HS-5 (cell line): ENCODE data around the gene ZBTB32.
A peak's percentile ranks its signal among the peaks of the same experiment; 100 is the strongest.

Experiments used
- DNase-seq: peaks from one replicate; pipeline ENCODE4 v3.0.0-alpha.2; 2012; ENCODE audit warnings: low read depth

ZBTB32 gene

DNA sequence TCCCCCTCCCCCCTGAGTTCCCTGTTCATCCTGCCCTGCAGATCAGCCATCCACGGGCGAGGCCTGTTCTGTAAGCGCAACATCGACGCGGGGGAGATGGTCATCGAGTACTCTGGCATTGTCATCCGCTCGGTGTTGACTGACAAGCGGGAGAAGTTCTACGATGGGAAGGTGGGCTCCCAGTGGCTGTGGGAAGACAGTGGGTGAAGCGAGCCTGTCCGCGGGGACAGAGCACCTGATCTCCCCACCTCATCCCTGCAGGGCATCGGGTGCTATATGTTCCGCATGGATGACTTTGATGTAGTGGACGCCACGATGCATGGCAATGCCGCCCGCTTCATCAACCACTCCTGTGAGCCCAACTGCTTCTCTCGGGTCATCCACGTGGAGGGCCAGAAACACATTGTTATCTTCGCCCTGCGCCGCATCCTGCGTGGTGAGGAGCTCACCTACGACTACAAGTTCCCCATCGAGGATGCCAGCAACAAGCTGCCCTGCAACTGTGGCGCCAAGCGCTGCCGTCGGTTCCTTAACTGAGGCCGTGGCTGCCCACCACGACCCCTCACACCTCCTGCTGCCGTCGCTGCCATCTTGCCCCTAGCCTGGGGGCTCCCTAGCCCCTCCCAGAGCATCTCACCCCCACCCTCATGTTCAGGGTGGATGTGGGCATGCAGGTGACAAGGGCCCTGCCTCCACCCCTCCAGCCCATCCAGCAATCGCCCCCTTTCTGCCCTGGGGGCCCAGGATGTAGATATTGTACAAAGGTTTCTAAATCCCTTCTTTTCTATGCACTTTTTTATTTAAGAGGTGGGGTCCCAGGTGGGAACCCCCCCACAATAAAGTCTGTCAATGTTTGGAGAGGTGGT, 33.9 kb downstream of the ZBTB32 start:
- no peak for DNase-seq

DNA sequence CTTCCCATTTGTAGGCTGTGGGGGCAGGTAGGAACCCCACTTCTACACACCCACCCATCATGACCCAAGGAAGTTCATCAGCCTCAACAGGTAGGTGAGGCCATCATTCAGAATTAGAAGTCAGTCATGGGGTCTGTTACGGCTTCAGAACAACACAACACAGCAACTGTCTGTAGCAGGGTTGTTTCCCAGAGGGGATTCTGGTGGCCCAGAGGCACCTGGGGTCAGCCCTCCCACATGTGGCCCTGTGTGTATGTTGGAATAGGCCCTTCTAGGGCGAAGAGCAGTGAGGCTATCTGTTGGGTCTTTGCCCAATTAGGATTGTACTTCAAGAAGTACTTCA, 34.5 kb downstream of the ZBTB32 start:
- no peak for DNase-seq

- DNase-seq = no peak
Measured at GRCh38 chr19:35739275-35740107, 35.1 kb downstream of the ZBTB32 start.

DNA sequence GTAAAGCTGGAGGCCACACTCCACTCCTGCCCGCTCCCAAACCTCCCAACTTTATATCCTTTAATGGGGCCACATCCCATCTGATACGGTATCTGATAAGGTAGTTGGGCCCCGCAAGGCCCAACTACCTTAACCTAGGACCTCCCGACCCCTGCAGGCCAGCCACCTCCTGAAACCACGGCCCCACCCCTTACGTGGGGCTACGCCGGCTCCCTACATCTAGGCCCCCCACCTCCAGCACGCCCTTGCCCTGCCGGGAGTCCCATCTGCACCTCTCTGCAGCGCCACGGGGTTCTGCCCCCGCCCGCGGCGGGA, 35.7 kb downstream of the ZBTB32 start:
- DNase-seq = no peak

GRCh38 chr19:35740423-35741202, 36.3 kb downstream of the ZBTB32 start:
- DNase-seq = peak; percentile 78

GRCh38 chr19:35741203-35741515, 36.8 kb downstream of the ZBTB32 start:
- no peak for DNase-seq

- no peak for DNase-seq
Measured at GRCh38 chr19:35742121-35742724, 37.9 kb downstream of the ZBTB32 start, which contains the start of gene IGFLR1. Gene IGFLR1, minus strand, starts transcription at chr19:35742452. Its CDS starts 1,272 bp downstream, at chr19:35741180.

DNA sequence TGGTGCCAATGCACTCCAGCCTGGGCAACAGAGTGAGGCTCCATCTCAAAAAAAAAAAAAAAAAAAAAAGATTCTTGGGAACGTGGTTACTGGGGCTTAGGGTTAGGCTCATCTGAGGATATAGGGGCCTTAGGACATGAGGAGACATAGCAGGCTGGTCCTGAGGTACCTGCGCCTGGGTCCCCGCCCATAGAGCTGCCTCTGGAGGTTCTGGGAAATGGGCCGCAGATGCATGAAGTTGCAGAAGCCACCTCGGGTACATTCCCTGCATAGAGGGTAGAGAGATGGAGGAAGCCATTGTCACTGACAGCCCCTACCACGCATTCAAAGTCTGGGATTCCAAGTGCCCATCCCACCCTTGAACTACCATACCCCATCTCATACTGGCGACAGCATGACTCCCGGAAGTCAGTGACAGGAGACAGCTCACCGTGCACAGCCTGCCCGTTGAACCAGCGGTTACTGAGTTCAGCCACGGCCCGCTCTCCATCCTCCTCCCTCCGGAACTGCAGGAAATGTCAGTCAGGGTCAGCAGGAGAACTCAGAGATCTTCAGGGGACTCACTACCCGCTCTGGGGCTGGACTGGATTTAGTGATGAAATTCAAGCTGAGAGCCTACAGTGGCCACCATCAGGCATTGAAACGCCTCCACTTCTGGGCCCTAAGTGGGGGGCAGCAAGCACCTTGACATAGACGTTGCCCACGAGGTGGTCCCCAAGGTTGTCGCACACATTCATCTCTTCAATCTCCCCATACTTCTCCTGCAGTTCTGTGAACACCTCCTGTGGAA, 39.5 kb downstream of the ZBTB32 start:
- DNase-seq = no peak

- peak; percentile 82 for DNase-seq
Measured at GRCh38 chr19:35744430-35745327, 40.3 kb downstream of the ZBTB32 start.

DNA sequence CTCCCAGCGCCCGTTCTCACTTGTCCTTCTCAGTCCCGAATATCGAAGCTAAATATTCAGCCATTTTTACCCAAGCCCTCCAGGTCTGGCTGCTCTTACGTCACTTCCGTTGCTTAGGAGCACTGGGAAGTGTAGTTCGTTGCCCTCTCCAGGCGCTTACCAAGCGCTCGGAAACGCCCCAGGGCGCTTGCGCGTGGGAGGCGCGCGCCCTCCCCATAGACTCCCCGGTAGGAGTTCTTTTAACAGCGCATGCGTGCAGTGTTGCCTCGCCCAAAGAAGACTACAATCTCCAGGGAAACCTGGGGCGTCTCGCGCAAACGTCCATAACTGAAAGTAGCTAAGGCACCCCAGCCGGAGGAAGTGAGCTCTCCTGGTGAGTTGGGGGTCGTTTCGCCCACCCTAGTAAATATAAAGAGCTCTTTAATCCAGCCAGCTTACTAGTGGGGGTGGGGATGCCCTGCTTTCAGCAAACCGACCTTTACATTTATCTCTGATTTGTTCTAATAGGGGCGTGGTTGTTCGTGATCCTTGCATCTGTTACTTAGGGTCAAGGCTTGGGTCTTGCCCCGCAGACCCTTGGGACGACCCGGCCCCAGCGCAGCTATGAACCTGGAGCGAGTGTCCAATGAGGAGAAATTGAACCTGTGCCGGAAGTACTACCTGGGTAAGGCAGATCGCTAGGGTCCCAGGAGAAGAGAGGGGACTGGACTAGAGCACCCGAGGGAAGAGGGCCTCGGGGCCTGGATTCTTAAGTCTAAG, 41.1 kb downstream of the ZBTB32 start, which contains the start of the genes PSENEN and U2AF1L4:
Gene PSENEN (plus strand): TSS at position 324 of the 759 bp plus-strand sequence. CDS start 280 bp downstream, at position 604.
Gene U2AF1L4 (minus strand): TSS at position 91 of the 759 bp plus-strand sequence. CDS start 27 bp downstream, at position 64.
- DNase-seq = peak; percentile 95

DNA sequence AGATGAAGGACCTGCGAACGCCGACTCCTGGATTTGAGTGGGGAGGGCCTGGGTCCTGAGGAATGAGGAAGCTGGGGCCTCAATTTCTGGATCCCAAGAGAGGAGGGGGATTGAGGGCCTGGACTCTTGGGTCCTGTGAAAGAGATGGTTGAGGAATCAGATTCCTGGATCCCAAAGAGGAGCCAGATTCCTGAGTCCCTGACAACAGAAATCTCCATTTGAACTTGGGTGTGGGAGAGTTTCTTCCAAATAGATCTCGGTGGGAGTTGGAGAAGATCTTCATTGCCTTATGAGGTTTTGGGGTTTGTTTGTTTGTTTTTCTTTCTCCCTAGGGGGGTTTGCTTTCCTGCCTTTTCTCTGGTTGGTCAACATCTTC, 41.7 kb downstream of the ZBTB32 start:
- no peak for DNase-seq

DNA sequence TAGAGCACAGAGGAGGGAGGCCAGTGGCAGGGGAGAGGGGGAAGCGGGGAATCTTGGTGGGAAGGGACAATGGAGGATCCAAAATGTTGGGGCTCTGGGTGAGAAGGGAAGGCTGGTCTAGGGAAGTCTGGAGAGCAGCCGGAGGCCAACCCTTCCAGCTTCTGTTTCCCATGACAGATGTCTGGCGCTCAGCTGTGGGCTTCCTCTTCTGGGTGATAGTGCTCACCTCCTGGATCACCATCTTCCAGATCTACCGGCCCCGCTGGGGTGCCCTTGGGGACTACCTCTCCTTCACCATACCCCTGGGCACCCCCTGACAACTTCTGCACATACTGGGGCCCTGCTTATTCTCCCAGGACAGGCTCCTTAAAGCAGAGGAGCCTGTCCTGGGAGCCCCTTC, 42.2 kb downstream of the ZBTB32 start:
- DNase-seq = no peak

DNA sequence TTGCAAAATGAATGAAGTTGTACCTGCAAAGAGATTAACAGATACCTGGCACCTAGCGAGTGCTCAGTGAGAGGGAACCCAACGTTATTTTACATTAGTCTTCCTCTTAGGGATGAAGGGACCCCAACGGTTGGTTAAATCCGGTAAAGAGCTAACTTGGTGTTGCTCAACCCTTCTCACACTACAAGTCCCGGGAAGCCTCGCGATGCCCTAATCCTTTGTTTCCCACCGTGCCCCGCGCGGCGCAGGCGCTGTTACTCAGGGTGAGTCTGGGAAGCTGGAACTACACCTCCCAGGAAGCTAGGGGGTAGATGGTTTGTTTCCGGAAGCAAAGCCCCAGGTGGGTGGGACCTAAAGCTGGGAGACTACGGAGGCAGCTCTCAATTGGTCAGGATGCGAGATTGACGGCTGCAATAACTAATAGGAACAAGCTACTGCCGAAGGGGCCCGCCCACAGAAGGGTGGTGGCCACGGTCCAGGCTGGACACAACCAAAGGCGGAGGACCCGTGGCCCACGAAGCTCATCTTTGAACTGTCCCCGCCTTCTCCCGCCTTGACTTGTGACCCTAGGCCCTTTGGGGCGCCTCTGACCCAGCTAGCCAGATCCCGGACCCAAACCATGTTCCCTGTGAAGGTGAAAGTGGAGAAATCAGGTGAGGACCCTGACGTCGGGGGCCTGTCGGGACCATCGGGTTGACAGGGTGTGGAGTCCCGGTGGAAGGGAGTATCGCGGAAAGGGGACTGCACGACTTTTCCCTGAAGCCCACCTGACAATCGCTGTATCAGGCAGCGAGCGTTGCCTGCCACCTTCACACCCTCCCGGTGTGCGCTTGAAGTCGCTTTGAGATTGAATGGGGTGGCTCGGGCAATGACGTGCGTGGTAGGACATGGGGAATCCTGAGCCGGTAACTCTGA, 44.0 kb downstream of the ZBTB32 start, which contains the start of gene LIN37:
Gene LIN37 (plus strand): TSS at position 471 of the 915 bp plus-strand sequence. CDS start 149 bp downstream, at position 620.
- DNase-seq = peak; percentile 99

GRCh38 chr19:35750167-35750566, 45.8 kb downstream of the ZBTB32 start:
- no peak for DNase-seq

DNA sequence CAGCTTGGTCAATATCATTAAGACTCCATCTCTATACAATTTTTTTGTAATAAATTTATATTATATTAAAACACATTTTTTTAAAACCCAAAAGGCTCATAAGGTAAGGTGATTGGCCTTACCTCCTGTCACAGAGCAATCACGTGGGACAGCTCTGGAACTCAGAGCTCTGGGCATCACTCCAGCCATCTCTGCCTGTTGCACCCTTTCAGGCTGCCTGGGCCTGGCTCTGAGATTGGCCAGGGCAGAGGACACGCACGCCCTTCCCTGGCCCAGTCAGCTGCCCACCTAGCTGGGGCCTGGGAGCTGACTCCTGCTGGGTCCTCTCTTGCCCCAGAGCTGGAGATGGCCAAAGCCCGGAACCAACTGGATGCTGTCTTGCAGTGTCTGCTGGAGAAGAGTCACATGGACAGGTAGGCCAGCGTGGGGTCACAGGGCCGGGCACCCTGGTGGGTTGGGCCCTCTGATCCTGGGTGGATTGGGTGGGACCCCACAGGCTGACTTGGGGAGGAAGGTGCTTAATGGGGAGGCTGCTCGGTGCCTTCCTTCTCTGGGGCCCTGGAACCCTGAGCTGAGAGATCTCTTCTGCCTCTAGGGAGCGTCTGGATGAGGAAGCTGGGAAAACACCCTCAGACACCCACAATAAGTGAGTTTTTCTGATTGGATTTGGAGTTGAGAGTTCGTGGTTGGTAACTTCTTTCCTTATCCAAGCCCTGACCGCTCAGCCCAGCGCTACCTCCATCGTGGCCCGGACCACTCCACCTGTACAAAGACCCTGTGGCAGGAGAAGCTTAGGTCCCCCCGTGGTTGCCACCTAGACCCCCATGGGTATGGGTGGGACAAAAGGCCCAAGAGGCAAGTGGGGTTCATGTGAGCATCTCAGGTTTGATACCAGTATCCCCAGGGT, 47.7 kb downstream of the ZBTB32 start:
- no peak for DNase-seq

DNA sequence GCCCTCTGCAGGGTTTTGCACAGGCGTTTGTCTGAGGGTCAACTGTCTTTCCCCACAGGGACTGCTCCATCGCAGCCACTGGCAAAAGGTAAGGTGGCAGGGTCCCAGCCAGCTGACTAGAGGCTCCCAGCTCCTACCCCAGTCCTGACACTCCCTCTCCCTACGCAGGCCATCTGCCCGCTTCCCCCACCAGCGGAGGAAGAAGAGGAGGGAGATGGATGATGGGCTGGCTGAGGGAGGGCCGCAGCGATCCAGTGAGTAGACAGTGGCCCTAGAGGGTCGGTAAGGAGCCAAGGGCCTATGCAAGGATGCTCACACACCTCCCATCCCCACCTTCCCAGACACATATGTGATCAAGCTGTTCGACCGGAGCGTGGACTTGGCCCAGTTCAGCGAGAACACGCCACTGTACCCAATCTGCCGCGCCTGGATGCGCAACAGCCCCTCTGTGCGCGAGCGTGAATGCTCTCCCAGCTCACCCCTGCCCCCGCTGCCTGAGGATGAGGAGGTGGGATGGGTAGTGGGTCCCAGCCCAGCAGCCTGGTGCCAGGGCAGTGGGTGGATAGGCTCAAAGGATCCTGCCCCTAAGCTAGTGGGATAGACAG, 48.5 kb downstream of the ZBTB32 start:
- no peak for DNase-seq
